Endothelial cell (in vitro differentiated cells): ENCODE measurements around the gene FOSB. TPM values are rescaled to one million over a fixed set of nuclear protein-coding genes. Genes with fewer than 3 reads are reported as not detected.

ENCODE experiments used
- DNase-seq: peaks from one replicate; pipeline ENCODE4 v3.0.0; 2021; ENCODE audit warnings: low spot score
- H3K27ac Mint-ChIP-seq: one replicate; pipeline ENCODE4 v1.8.0; 2021; ENCODE audit warnings: mixed read lengths, inconsistent platforms; ENCODE audit not compliant: unreplicated experiment
- H3K27me3 Mint-ChIP-seq: one replicate; pipeline ENCODE4 v1.8.0; 2021; ENCODE audit warnings: mild to moderate bottlenecking, moderate library complexity, mixed read lengths, inconsistent platforms; ENCODE audit not compliant: unreplicated experiment
- H3K36me3 Mint-ChIP-seq: one replicate; pipeline ENCODE4 v1.8.0; 2021; ENCODE audit warnings: mild to moderate bottlenecking, low read depth, mixed read lengths, inconsistent platforms; ENCODE audit not compliant: unreplicated experiment
- H3K4me1 Mint-ChIP-seq: one replicate; pipeline ENCODE4 v1.8.0; 2021; ENCODE audit warnings: mild to moderate bottlenecking, mixed read lengths, inconsistent platforms; ENCODE audit not compliant: unreplicated experiment
- H3K4me3 Mint-ChIP-seq: one replicate; pipeline ENCODE4 v1.8.0; 2021; ENCODE audit warnings: mild to moderate bottlenecking, mixed read lengths, inconsistent platforms; ENCODE audit not compliant: unreplicated experiment
- H3K9me3 Mint-ChIP-seq: one replicate; pipeline ENCODE4 v1.8.0; 2021; ENCODE audit warnings: mixed read lengths, inconsistent platforms; ENCODE audit not compliant: unreplicated experiment
- CTCF ChIP-seq: fragments of 200-600 bp; sonication (generic); IDR thresholded peaks from one replicate; pipeline ENCODE4 v1.5.0; 2021; ENCODE audit warnings: antibody characterized with exemption; ENCODE audit not compliant: unreplicated experiment
- total RNA-seq: library from RNA; stranded (reverse); fragmentation: NEBNext Ultra II Directional; extraction: Animal tissue kit (Norgen Biotek cat#: 25700); gene quantifications from one replicate; pipeline ENCODE4 v1.2.1, GENCODE V29; 2021; ENCODE audit not compliant: unreplicated experiment

Gene FOSB
- total RNA-seq, 1 donor from 2014 or later: 64.2 TPM

- DNase-seq: no peak
- Mint-ChIP-seq H3K4me1 (peaks cover 34% of the 10 kb centered on the region), H3K27ac (peak overlapping the region; percentile 91), H3K9me3 (no peaks in the 10 kb centered on the region), H3K36me3 (peaks cover 25% of the 10 kb centered on the region), H3K27me3 (peaks cover 69% of the 10 kb centered on the region), H3K4me3 (peak overlapping the region; percentile 96)
- TF ChIP-seq CTCF: no peak
Measured at GRCh38 chr19:45469945-45470761, 2.4 kb downstream of the FOSB start.

GRCh38 chr19:45470762-45471081 lies 2.9 kb downstream of the FOSB start:
- peak overlapping the region; percentile 18 for H3K27ac Mint-ChIP-seq
- peaks cover 70% of the 10 kb centered on the region for H3K27me3 Mint-ChIP-seq
- no peak for DNase-seq

GRCh38 chr19:45471111-45471930 lies 3.5 kb downstream of the FOSB start:
- no peaks in the 10 kb centered on the region for H3K9me3 Mint-ChIP-seq
- H3K27ac Mint-ChIP-seq: peak overlapping the region; percentile 57
- no peak for DNase-seq
- H3K4me3 Mint-ChIP-seq: peak overlapping the region; percentile 96
- TF ChIP-seq CTCF: no peak
- peaks cover 72% of the 10 kb centered on the region for H3K27me3 Mint-ChIP-seq
- H3K4me1 Mint-ChIP-seq: peaks cover 37% of the 10 kb centered on the region
- H3K36me3 Mint-ChIP-seq: peaks cover 25% of the 10 kb centered on the region

More at GRCh38 chr19:45470762-45471081, 2.9 kb downstream of the FOSB start:
- Mint-ChIP-seq H3K36me3 (peaks cover 25% of the 10 kb centered on the region), H3K9me3 (no peaks in the 10 kb centered on the region), H3K4me1 (peaks cover 37% of the 10 kb centered on the region), H3K4me3 (peak overlapping the region; percentile 96)
- no peak for TF ChIP-seq CTCF

- no peak for TF ChIP-seq CTCF
- peak overlapping the region; percentile 57 for H3K27ac Mint-ChIP-seq
- no peaks in the 10 kb centered on the region for H3K9me3 Mint-ChIP-seq
- peaks cover 25% of the 10 kb centered on the region for H3K36me3 Mint-ChIP-seq
- peaks cover 36% of the 10 kb centered on the region for H3K4me1 Mint-ChIP-seq
- peaks cover 72% of the 10 kb centered on the region for H3K27me3 Mint-ChIP-seq
- no peak for DNase-seq
- peak overlapping the region; percentile 79 for H3K4me3 Mint-ChIP-seq
Measured at GRCh38 chr19:45471931-45472562, 4.3 kb downstream of the FOSB start.
